ENCODE measurements around the gene RAP2A.

DNA sequence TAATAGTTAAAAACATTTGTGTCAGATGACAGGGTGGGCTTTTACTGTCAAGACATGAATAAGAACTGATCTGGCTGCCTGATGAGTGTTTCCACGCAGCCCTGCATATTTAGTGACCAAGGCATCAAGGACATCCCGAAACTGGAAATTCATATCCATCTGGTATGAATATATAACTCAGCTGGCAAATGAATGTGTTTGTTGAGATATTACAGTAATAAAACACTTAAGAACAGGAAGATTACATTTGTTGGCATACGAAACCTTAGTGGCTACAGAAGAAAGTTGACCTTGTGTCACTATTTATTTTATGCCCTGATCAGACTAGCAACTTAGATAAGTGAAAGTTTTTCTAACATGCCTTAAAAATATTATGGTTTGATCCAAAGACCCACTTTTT lies 32.8 kb downstream of the RAP2A start:
- TF ChIP-seq, protein P1, sequence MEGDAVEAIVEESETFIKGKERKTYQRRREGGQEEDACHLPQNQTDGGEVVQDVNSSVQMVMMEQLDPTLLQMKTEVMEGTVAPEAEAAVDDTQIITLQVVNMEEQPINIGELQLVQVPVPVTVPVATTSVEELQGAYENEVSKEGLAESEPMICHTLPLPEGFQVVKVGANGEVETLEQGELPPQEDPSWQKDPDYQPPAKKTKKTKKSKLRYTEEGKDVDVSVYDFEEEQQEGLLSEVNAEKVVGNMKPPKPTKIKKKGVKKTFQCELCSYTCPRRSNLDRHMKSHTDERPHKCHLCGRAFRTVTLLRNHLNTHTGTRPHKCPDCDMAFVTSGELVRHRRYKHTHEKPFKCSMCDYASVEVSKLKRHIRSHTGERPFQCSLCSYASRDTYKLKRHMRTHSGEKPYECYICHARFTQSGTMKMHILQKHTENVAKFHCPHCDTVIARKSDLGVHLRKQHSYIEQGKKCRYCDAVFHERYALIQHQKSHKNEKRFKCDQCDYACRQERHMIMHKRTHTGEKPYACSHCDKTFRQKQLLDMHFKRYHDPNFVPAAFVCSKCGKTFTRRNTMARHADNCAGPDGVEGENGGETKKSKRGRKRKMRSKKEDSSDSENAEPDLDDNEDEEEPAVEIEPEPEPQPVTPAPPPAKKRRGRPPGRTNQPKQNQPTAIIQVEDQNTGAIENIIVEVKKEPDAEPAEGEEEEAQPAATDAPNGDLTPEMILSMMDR (IDR thresholded peaks at IDR 0.05) = no peak
- no peak for TF ChIP-seq POLR2A (IDR thresholded peaks at IDR 0.05)
